ENCODE results near the gene CD74.

The CD74 gene

GRCh38 chr5:150408231-150408943, 4.3 kb downstream of the CD74 start:
- DNase-seq = no peak

DNA sequence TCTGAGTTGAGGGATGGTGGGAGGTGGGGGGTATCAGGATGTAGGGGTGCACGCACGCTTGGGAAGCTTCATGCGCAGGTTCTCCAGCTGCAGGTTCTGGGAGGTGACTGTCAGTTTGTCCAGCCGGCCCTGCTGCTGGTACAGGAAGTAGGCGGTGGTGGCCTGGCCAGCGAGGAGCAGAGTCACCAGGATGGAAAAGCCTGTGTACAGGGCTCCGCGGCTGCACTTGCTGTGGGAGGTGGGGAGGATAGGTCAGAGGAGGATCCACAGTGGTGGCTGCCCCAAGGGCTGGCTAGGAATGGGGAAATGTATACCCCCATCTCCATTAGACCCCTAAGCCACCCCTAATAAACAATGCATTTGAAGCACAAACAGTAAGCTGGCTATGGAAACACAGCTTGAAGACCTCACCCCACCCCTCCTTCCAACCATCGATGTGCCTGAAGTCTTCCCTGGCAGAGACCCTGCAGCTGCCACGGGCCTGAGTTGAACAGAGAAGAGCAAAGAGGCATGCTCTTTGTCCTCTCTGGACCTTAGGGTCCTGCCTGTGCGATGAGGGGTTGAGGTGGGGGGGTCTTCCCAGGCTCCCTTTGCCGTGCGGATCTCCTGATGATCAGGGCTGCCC, 5.5 kb downstream of the CD74 start:
- DNase-seq = no peak

GRCh38 chr5:150406723-150407095, 6.0 kb downstream of the CD74 start:
- DNase-seq = no peak

DNA sequence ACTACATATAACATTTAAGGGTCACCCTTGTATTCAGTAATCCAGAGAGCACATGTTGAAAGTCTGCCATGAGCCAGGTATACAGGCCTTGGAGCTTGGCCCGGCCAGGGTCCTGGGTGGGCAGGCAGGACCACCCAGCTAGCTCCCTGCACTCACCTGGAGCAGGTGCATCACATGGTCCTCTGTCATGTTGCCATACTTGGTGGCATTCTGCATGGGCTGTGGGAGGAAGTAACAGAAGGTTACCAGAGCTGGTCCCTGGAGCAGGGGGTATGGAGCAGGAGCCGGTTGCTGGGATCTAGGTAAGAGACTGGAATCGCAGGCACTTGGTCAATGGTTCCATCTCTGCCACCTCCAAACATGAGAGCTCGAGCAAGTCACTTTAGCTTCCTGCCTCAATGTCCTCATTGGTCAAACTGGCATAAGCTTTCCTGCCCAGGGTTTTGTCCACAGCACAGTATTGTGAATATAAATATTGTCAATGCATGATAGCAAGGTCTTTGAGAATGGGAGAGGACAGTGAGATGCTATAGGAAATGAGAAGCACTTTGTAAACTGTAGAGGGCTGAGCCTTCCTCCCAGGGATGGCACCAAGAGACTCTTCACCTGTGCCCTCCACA, 6.5 kb downstream of the CD74 start:
- DNase-seq = no peak

- no peak for DNase-seq
Measured at GRCh38 chr5:150404941-150405816, 7.5 kb downstream of the CD74 start.

DNA sequence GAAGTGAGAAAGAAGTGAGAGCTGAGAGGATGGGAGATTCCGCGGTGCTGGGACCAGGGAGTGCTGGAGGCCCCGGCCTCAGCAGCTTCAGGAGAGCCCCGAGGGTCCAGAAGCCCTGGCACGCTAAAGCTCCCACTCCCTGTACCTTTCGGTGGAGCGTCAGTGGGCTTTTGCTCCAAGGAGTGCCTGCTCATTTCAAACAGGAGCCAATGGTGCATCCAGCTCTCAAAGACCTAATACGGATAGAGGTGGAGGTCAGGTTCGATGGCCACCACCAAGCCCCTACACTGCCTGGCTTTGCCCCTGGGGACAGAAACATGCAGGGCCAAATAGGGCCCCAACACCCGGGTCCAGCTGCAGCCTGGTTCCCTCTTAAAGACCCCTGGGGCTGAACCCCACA, 8.2 kb downstream of the CD74 start:
- no peak for DNase-seq

DNA sequence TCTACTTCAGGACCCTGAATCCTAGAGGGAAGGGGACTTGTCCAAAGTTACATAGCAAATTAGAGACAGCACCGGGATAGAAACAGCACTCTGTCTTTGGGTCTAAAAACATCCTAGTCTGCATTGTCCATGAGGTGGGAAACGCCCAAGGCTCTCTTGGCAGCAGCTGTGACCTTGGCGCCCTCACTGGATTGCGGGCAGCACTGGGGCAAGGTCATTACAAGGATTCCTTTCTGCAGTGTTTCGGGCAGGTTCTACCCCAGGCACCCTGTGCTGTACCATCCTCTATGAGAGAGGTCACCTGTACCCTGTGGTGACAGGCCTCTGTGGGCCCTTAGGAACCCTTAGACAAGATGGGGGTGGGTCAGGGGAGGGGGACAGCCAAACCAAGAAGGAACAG, 8.6 kb downstream of the CD74 start:
- no peak for DNase-seq

GRCh38 chr5:150402901-150403342, 9.8 kb downstream of the CD74 start:
- no peak for DNase-seq

DNA sequence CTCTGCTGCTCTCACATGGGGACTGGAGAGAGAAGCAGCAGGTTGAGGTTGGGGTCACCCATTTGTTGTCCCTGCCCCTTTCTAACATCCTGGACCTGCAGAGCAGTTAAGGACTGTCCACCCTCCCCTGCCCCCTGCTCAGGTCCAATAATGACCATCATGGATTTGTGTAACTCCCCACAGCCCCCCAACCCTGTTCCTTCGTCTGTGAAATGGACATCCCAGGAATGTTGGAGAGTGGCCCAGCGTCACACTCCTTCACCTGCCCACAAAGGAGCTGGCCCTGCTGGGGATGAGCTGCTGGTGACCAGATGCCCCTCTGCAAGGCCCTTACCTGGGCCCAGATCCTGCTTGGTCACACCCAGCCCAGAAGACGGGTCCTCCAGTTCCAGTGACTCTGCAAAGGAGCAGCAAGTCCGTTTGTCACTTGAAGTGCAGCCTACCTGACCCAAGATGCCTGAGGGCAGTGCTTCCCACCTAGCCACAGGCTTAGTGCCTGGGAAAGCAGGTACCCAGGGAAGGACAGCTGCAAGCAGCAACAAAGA, 10.4 kb downstream of the CD74 start:
- no peak for DNase-seq

GRCh38 chr5:150401376-150402228, 11.1 kb downstream of the CD74 start:
- no peak for DNase-seq

- DNase-seq = no peak
Measured at GRCh38 chr5:150401076-150401375, 11.7 kb downstream of the CD74 start.

DNA sequence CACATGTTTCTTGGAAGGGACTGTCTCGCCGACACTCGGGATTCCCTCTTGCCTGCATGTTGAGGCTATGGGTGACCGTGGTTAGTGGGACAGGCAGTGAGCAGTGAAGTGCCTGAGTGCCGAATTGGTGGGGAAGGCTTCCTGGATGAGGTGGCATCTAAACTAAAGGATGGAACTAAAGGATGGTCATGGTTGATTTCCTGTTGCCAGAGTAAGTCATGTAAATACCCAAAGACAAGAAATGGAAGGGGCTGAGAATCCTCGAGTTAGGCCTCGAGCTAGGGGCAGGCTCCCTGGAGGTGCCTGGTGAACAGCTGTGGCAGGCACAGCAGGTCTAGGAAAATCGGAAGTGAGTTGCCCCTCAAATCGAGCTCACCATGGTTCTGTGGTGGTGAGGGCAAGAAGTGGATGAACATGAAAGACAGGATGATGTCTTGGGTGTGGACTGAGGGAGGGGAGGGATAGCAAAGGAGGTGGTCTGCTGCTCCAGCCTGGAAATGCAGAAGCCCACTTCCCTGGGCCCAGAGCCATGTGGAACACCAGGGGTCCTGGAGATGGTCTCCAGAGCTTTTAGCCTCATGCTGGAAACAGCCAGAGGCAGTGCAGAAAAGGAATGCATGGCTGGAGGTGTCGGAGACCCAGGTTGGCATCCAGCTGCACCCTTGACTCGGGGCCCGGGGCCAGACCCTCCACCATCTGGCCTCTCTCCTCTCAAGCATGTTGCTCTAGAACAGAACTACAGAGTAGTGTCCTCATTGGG, 12.2 kb downstream of the CD74 start:
- no peak for DNase-seq

GRCh38 chr5:150399524-150400211, 13.0 kb downstream of the CD74 start:
- no peak for DNase-seq

DNA sequence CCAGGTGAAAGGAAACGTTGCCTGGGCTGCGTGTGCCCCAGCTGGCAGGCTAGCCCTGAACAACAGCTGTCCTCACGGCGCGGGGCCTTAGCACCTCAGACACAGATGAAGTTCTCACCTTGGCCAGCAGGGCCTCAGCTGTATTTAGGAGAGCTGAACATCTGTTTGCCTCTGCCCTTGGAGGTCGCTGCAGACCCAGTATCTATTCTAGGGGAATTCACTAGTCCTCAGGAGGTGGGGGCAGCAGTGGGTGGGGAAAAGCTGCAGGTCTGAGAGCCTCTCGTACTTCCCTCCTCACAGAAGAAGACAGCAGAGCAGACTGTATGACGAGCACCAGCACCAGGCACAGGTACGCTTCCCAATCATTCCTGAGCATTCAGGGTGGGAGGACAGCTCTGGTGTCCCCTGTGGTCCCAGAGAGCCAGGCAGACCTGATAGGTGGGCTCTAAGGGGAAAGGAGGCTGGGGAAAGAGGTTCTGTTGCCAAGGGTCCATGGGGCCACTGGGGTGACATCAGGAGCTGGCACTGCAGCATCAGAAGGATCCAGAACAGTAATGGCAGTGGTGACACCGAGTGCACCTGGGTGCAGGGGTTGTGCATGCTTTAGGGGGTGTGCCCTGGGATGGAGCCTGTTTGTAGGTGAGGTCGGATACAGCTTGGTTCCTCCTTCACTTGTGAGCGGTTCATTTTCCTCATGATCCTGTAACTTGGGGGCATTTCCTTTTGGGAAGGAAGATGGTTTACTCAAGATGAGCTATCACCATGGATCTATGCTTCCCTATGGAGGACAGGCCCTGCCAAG, 13.8 kb downstream of the CD74 start:
- no peak for DNase-seq

DNA sequence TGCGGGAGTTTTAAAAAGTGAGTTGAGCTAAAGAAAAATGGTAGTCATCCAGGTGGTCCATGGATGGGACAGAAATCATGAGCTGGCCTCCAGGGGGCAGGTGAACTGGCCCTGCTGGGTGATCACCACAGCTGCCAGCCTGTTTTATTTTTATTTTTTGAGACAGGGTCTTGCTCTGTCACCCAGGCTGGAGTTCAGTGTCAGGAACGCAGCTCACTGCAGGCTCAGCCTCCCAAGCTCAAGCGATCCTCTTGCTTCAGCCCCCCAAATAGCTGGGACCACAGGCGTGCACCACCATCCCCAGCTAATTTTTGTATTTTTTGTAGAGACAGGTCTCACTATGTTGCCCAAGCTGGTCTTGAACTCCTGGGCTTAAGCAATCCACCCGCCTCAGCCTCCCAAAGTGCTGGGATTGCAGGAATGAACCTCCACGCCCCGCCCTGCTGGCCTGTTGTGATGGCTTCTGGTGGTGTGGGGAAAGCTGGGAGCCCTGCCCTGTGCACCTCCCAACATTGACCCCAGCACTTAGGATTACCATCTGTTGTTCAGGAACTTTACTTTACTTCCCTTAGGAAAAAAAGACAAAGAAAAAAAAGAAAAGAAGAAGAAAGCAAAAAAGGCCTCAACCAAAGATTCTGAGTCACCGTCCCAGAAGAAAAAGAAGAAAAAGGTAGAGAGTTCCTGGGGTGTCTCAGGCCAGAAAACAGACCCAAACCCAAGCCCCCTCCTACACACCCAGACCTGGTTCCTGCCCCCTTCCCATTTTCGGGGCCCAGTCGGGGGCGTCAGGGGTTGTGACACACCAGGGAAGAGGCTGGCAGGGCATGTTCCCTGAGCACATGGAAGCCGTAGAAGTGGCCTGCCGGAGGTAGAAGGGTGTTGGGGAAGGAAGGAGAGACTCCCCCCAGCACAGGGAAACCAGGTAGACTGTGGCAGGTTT, 14.7 kb downstream of the CD74 start:
- no peak for DNase-seq

DNA sequence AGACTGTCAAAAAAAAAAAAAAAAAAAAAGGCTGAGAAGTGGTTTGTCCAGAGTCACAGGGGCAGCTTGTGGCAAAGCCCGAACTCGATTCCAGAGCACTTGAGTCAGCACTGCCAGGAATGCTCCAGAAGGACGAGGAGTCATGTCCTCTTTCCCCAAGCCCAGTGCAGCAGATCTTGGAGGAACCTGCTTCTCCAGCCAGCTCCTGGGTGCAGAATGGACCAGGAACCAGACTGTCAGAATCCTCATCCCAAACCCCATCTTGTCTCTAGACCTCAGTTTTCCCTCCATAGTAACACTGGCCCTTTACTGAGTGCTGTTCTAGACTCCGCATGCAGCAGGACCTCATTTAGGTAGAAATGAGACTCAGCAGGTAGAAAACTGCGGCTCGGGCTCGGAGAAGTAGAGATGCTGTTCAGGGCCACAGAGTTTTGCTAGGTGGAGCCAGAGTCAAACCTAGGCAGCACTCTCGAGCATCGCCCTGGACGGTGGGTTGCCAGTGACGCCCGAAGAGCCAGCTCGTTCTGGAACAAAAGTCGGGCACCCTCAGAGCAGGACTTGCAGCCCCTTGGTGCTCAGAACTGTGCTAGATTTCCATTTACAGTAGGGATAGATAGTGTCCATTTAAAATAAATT, 15.4 kb downstream of the CD74 start:
- no peak for DNase-seq

- no peak for DNase-seq
Measured at GRCh38 chr5:150396267-150396666, 16.4 kb downstream of the CD74 start.

- DNase-seq = no peak
Measured at GRCh38 chr5:150395688-150395975, 17.1 kb downstream of the CD74 start.

All from NCI-H1092 (cell line).